SH-SY5Y (cell line): ENCODE data around the gene CACNA1A.

Experiments used
- GATA2 ChIP-seq: IDR thresholded peaks from 2 replicates; pipeline ENCODE4 v1.6.1; 2011; ENCODE audit warnings: mild to moderate bottlenecking, low read depth, low read length
- GATA3 ChIP-seq: IDR thresholded peaks from 2 replicates; pipeline ENCODE4 v1.6.1; 2011; ENCODE audit warnings: low read depth, mild to moderate bottlenecking, low read length, moderate library complexity

DNA sequence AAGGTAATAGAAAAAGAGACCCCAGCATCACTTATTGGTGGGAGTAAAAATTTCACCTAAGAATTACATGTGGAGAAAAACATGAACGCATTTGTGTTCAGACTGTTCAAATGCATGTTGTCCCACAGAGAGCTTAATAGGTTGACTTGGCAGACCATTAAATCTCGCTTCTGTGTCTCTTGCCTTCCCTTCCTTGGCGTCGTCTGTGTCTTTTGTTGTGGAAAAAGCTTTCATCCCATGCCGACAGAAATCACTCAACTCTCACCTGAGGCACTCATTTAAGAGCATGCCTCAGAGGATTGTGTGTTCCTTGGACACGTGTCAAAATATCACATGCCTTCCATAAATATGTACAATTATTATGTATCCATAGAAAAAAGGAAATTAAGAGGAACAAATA, 24.4 kb upstream of the CACNA1A start:
- TF ChIP-seq GATA2 = no peak
- TF ChIP-seq GATA3 = no peak
